Spleen (tissue), 7 donors: Measurements from ENCODE around the gene KDM8.

Experiments used
- POLR2A ChIP-seq, 3 donors: fragments of 450-650 bp; IDR thresholded peaks; one replicate each; pipeline ENCODE4 v1.5.1; 2017; ENCODE audit warnings: antibody characterized with exemption in 3 of 3, mild to moderate bottlenecking in 1 of 3
- POLR2AphosphoS5 ChIP-seq, 3 donors: sonication (generic); formaldehyde crosslinking; IDR thresholded peaks; one replicate each; pipeline ENCODE4 v1.5.1; 2017; ENCODE audit warnings: antibody characterized with exemption in 3 of 3
- TF ChIP-seq, protein P1 (sequence below), 11 experiments: fragments of 200-600 bp in 7 of 11; fragments of 450-650 bp in 4 of 11; sonication (generic) in 4 of 11; IDR thresholded peaks in 8 of 11; conservative IDR thresholded peaks in 3 of 11; 1 replicate in 7 of 11; 2 replicates in 4 of 11; pipeline versions ENCODE4 v1.4.0 to v1.8.0; 2016 to 2021; ENCODE audit warnings: antibody characterized with exemption in 11 of 11, inconsistent platforms in 4 of 11, mild to moderate bottlenecking in 1 of 11
- donor health status: DM: no; HTN: no; CAD: no; lungs with moderate emphysema.
- donor health status: DM: no; HTN: no; CAD: no.
- donor health status: DM: no; HTN: no; CAD: no.

DNA sequence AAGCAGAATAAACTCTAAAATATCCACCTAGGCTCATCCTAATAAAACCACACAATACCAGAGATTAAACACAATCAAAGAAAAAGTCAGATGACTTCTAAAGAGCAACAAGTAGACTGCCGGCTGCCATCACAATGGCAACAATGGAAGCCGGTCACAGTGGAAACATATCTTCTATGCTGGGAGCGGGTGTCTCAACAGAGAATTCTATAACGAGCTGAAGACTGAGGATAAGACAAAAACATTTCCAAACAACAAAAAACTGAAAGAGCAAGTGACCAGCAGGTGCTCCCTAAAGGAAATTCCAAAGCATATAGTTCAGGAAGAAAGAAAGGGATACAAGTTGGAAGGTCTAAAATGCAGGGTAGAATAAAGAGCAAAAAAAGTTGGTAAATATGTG is 56.4 kb downstream of the KDM8 start:
- TF ChIP-seq POLR2AphosphoS5 (IDR thresholded peaks at IDR 0.05) = no peak
- TF ChIP-seq POLR2A (IDR thresholded peaks at IDR 0.05) = no peak
- TF ChIP-seq, protein P1, sequence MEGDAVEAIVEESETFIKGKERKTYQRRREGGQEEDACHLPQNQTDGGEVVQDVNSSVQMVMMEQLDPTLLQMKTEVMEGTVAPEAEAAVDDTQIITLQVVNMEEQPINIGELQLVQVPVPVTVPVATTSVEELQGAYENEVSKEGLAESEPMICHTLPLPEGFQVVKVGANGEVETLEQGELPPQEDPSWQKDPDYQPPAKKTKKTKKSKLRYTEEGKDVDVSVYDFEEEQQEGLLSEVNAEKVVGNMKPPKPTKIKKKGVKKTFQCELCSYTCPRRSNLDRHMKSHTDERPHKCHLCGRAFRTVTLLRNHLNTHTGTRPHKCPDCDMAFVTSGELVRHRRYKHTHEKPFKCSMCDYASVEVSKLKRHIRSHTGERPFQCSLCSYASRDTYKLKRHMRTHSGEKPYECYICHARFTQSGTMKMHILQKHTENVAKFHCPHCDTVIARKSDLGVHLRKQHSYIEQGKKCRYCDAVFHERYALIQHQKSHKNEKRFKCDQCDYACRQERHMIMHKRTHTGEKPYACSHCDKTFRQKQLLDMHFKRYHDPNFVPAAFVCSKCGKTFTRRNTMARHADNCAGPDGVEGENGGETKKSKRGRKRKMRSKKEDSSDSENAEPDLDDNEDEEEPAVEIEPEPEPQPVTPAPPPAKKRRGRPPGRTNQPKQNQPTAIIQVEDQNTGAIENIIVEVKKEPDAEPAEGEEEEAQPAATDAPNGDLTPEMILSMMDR (IDR thresholded peaks at IDR 0.05 in 8 of 11, conservative IDR thresholded peaks at IDR 0.05 in 3 of 11) = no peak
